ENCODE data around the gene TCOF1.

Gene TCOF1

DNA sequence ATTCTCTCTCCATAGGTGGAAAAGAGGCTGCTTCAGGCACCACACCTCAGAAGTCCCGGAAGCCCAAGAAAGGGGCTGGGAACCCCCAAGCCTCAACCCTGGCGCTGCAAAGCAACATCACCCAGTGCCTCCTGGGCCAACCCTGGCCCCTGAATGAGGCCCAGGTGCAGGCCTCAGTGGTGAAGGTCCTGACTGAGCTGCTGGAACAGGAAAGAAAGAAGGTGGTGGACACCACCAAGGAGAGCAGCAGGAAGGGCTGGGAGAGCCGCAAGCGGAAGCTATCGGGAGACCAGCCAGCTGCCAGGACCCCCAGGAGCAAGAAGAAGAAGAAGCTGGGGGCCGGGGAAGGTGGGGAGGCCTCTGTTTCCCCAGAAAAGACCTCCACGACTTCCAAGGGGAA, 38.8 kb downstream of the TCOF1 start:
- no peak for ATAC-seq
- TF ChIP-seq, protein P1, sequence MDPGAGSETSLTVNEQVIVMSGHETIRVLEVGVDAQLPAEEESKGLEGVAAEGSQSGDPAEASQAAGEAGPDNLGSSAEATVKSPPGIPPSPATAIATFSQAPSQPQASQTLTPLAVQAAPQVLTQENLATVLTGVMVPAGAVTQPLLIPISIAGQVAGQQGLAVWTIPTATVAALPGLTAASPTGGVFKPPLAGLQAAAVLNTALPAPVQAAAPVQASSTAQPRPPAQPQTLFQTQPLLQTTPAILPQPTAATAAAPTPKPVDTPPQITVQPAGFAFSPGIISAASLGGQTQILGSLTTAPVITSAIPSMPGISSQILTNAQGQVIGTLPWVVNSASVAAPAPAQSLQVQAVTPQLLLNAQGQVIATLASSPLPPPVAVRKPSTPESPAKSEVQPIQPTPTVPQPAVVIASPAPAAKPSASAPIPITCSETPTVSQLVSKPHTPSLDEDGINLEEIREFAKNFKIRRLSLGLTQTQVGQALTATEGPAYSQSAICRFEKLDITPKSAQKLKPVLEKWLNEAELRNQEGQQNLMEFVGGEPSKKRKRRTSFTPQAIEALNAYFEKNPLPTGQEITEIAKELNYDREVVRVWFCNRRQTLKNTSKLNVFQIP (CRISPR knock-in tag; IDR thresholded peaks at IDR 0.05; ENCODE audit: borderline replicate concordance, low read depth) = no peak

DNA sequence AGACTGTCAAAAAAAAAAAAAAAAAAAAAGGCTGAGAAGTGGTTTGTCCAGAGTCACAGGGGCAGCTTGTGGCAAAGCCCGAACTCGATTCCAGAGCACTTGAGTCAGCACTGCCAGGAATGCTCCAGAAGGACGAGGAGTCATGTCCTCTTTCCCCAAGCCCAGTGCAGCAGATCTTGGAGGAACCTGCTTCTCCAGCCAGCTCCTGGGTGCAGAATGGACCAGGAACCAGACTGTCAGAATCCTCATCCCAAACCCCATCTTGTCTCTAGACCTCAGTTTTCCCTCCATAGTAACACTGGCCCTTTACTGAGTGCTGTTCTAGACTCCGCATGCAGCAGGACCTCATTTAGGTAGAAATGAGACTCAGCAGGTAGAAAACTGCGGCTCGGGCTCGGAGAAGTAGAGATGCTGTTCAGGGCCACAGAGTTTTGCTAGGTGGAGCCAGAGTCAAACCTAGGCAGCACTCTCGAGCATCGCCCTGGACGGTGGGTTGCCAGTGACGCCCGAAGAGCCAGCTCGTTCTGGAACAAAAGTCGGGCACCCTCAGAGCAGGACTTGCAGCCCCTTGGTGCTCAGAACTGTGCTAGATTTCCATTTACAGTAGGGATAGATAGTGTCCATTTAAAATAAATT, 39.8 kb downstream of the TCOF1 start:
- TF ChIP-seq, protein P2, sequence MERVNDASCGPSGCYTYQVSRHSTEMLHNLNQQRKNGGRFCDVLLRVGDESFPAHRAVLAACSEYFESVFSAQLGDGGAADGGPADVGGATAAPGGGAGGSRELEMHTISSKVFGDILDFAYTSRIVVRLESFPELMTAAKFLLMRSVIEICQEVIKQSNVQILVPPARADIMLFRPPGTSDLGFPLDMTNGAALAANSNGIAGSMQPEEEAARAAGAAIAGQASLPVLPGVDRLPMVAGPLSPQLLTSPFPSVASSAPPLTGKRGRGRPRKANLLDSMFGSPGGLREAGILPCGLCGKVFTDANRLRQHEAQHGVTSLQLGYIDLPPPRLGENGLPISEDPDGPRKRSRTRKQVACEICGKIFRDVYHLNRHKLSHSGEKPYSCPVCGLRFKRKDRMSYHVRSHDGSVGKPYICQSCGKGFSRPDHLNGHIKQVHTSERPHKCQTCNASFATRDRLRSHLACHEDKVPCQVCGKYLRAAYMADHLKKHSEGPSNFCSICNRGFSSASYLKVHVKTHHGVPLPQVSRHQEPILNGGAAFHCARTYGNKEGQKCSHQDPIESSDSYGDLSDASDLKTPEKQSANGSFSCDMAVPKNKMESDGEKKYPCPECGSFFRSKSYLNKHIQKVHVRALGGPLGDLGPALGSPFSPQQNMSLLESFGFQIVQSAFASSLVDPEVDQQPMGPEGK (CRISPR knock-in tag; IDR thresholded peaks at IDR 0.05; ENCODE audit: borderline replicate concordance) = no peak
- no peak for TF ChIP-seq OSR1 (CRISPR knock-in tag; IDR thresholded peaks at IDR 0.05)
- TF ChIP-seq, protein P1 (CRISPR knock-in tag; IDR thresholded peaks at IDR 0.05; ENCODE audit: borderline replicate concordance, low read depth) = no peak
- TF ChIP-seq PPARA (CRISPR knock-in tag; IDR thresholded peaks at IDR 0.05; ENCODE audit: borderline replicate concordance) = no peak
- no peak for TF ChIP-seq CSDC2 (CRISPR knock-in tag; IDR thresholded peaks at IDR 0.05)
- TF ChIP-seq, protein P3, sequence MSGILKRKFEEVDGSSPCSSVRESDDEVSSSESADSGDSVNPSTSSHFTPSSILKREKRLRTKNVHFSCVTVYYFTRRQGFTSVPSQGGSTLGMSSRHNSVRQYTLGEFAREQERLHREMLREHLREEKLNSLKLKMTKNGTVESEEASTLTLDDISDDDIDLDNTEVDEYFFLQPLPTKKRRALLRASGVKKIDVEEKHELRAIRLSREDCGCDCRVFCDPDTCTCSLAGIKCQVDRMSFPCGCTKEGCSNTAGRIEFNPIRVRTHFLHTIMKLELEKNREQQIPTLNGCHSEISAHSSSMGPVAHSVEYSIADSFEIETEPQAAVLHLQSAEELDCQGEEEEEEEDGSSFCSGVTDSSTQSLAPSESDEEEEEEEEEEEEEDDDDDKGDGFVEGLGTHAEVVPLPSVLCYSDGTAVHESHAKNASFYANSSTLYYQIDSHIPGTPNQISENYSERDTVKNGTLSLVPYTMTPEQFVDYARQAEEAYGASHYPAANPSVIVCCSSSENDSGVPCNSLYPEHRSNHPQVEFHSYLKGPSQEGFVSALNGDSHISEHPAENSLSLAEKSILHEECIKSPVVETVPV (CRISPR knock-in tag; IDR thresholded peaks at IDR 0.05) = no peak
- TF ChIP-seq, protein P4, sequence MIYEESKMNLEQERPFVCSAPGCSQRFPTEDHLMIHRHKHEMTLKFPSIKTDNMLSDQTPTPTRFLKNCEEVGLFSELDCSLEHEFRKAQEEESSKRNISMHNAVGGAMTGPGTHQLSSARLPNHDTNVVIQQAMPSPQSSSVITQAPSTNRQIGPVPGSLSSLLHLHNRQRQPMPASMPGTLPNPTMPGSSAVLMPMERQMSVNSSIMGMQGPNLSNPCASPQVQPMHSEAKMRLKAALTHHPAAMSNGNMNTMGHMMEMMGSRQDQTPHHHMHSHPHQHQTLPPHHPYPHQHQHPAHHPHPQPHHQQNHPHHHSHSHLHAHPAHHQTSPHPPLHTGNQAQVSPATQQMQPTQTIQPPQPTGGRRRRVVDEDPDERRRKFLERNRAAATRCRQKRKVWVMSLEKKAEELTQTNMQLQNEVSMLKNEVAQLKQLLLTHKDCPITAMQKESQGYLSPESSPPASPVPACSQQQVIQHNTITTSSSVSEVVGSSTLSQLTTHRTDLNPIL (CRISPR knock-in tag; IDR thresholded peaks at IDR 0.05; ENCODE audit: low read depth) = no peak
- TF ChIP-seq ZC3H10 (CRISPR knock-in tag; IDR thresholded peaks at IDR 0.05) = no peak
- no peak for TF ChIP-seq ARNTL (CRISPR knock-in tag; IDR thresholded peaks at IDR 0.05; ENCODE audit: borderline replicate concordance, low read depth)
- TF ChIP-seq SNAI2 (CRISPR knock-in tag; IDR thresholded peaks at IDR 0.05) = no peak
- no peak for TF ChIP-seq ZFP30 (CRISPR knock-in tag; IDR thresholded peaks at IDR 0.05)
- no peak for TF ChIP-seq ZNF70 (CRISPR knock-in tag; IDR thresholded peaks at IDR 0.05)
- no peak for TF ChIP-seq ISL1 (CRISPR knock-in tag; IDR thresholded peaks at IDR 0.05)
- ATAC-seq = no peak

DNA sequence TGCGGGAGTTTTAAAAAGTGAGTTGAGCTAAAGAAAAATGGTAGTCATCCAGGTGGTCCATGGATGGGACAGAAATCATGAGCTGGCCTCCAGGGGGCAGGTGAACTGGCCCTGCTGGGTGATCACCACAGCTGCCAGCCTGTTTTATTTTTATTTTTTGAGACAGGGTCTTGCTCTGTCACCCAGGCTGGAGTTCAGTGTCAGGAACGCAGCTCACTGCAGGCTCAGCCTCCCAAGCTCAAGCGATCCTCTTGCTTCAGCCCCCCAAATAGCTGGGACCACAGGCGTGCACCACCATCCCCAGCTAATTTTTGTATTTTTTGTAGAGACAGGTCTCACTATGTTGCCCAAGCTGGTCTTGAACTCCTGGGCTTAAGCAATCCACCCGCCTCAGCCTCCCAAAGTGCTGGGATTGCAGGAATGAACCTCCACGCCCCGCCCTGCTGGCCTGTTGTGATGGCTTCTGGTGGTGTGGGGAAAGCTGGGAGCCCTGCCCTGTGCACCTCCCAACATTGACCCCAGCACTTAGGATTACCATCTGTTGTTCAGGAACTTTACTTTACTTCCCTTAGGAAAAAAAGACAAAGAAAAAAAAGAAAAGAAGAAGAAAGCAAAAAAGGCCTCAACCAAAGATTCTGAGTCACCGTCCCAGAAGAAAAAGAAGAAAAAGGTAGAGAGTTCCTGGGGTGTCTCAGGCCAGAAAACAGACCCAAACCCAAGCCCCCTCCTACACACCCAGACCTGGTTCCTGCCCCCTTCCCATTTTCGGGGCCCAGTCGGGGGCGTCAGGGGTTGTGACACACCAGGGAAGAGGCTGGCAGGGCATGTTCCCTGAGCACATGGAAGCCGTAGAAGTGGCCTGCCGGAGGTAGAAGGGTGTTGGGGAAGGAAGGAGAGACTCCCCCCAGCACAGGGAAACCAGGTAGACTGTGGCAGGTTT, 40.6 kb downstream of the TCOF1 start:
- ATAC-seq = no peak
- TF ChIP-seq ZNF8 (CRISPR knock-in tag; IDR thresholded peaks at IDR 0.05) (no peak), ZFP30 (CRISPR knock-in tag; IDR thresholded peaks at IDR 0.05) (no peak), TCF4 (CRISPR knock-in tag; IDR thresholded peaks at IDR 0.05; ENCODE audit: borderline replicate concordance) (no peak), ARNTL (CRISPR knock-in tag; IDR thresholded peaks at IDR 0.05; ENCODE audit: borderline replicate concordance, low read depth) (no peak), ZFP3 (CRISPR knock-in tag; IDR thresholded peaks at IDR 0.05) (no peak), GLIS3 (CRISPR knock-in tag; IDR thresholded peaks at IDR 0.05) (no peak)
- TF ChIP-seq, protein P4 (CRISPR knock-in tag; IDR thresholded peaks at IDR 0.05; ENCODE audit: low read depth) = no peak
- TF ChIP-seq, protein P5, sequence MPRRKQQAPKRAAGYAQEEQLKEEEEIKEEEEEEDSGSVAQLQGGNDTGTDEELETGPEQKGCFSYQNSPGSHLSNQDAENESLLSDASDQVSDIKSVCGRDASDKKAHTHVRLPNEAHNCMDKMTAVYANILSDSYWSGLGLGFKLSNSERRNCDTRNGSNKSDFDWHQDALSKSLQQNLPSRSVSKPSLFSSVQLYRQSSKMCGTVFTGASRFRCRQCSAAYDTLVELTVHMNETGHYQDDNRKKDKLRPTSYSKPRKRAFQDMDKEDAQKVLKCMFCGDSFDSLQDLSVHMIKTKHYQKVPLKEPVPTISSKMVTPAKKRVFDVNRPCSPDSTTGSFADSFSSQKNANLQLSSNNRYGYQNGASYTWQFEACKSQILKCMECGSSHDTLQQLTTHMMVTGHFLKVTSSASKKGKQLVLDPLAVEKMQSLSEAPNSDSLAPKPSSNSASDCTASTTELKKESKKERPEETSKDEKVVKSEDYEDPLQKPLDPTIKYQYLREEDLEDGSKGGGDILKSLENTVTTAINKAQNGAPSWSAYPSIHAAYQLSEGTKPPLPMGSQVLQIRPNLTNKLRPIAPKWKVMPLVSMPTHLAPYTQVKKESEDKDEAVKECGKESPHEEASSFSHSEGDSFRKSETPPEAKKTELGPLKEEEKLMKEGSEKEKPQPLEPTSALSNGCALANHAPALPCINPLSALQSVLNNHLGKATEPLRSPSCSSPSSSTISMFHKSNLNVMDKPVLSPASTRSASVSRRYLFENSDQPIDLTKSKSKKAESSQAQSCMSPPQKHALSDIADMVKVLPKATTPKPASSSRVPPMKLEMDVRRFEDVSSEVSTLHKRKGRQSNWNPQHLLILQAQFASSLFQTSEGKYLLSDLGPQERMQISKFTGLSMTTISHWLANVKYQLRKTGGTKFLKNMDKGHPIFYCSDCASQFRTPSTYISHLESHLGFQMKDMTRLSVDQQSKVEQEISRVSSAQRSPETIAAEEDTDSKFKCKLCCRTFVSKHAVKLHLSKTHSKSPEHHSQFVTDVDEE (CRISPR knock-in tag; IDR thresholded peaks at IDR 0.05) = no peak
- TF ChIP-seq, protein P1 (CRISPR knock-in tag; IDR thresholded peaks at IDR 0.05; ENCODE audit: borderline replicate concordance, low read depth) = no peak
